ENCODE results near the gene DIDO1. TPM values are rescaled to one million over a fixed set of nuclear protein-coding genes. Genes with fewer than 3 reads are reported as not detected.

The DIDO1 gene
- total and polyA plus RNA-seq, 2 of the 13 experiments (the other 11 are each of a cell fraction or from before 2014, with no cell fraction given) = 75.0 to 75.1 TPM

GRCh38 chr20:62955519-62956386 lies 29.4 kb upstream of the DIDO1 start (continued):
- TF ChIP-seq MLXIP (CRISPR knock-in tag; IDR thresholded peaks at IDR 0.05; ENCODE audit: borderline replicate concordance) (peak; percentile 96), SRSF1 (optimal IDR thresholded peaks at IDR 0.05; ENCODE audit: low read depth, low read length) (no peak), ZNF335 (CRISPR knock-in tag; IDR thresholded peaks at IDR 0.05) (peak; percentile 91), THAP9 (CRISPR knock-in tag; IDR thresholded peaks at IDR 0.05; ENCODE audit: borderline replicate concordance) (peak; percentile 65; the same call in 1 of the 2 replicates), XBP1 (CRISPR knock-in tag; IDR thresholded peaks at IDR 0.05) (0 out of 2 replicates have a peak, but pooled peaks have one; percentile 65), ZNF264 (CRISPR knock-in tag; IDR thresholded peaks at IDR 0.05) (peak; percentile 98), MTF2 (CRISPR knock-in tag; IDR thresholded peaks at IDR 0.05; ENCODE audit: borderline replicate concordance) (peak; percentile 79; the same call in 1 of the 2 replicates), HOXA3 (CRISPR knock-in tag; IDR thresholded peaks at IDR 0.05) (peak; percentile 96), JARID2 (CRISPR knock-in tag; IDR thresholded peaks at IDR 0.05; ENCODE audit: insufficient replicate concordance) (peak; percentile 64), ZNF607 (CRISPR knock-in tag; IDR thresholded peaks at IDR 0.05; ENCODE audit: borderline replicate concordance) (peak; percentile 98), CCAR2 (optimal IDR thresholded peaks at IDR 0.05; ENCODE audit: low read depth, low read length) (peak; percentile 97), ZSCAN20 (CRISPR knock-in tag; IDR thresholded peaks at IDR 0.05; ENCODE audit: borderline replicate concordance) (0 out of 2 replicates have a peak, but pooled peaks have one; percentile 74), CHD2 (IDR thresholded peaks at IDR 0.05; ENCODE audit: low read depth, low read length) (peak; percentile 30; the same call in 1 of the 2 replicates), ZBTB8A (CRISPR knock-in tag; IDR thresholded peaks at IDR 0.05; ENCODE audit: borderline replicate concordance, low read depth) (no peak), RAD21 (CRISPR knock-in tag; IDR thresholded peaks at IDR 0.05) (peak; percentile 62; the same call in 1 of the 2 replicates), LCORL (IDR thresholded peaks at IDR 0.05) (peak; percentile 68; the same call in 1 of the 2 replicates), LCORL (CRISPR knock-in tag; IDR thresholded peaks at IDR 0.05) (peak; percentile 98), NFIB (CRISPR knock-in tag; IDR thresholded peaks at IDR 0.05; ENCODE audit: borderline replicate concordance) (no peak), HMGA1 (CRISPR knock-in tag; conservative IDR thresholded peaks at IDR 0.05) (no peak), KLF6 (CRISPR knock-in tag; IDR thresholded peaks at IDR 0.05) (peak; percentile 96)
- TF ChIP-seq, protein P1, sequence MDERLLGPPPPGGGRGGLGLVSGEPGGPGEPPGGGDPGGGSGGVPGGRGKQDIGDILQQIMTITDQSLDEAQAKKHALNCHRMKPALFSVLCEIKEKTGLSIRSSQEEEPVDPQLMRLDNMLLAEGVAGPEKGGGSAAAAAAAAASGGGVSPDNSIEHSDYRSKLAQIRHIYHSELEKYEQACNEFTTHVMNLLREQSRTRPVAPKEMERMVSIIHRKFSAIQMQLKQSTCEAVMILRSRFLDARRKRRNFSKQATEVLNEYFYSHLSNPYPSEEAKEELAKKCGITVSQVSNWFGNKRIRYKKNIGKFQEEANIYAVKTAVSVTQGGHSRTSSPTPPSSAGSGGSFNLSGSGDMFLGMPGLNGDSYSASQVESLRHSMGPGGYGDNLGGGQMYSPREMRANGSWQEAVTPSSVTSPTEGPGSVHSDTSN (CRISPR knock-in tag; IDR thresholded peaks at IDR 0.05) = no peak
- TF ChIP-seq, protein P2, sequence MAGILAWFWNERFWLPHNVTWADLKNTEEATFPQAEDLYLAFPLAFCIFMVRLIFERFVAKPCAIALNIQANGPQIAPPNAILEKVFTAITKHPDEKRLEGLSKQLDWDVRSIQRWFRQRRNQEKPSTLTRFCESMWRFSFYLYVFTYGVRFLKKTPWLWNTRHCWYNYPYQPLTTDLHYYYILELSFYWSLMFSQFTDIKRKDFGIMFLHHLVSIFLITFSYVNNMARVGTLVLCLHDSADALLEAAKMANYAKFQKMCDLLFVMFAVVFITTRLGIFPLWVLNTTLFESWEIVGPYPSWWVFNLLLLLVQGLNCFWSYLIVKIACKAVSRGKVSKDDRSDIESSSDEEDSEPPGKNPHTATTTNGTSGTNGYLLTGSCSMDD (CRISPR knock-in tag; IDR thresholded peaks at IDR 0.05) = no peak

All from HepG2 (cell line).